HG03060 (cell line): ENCODE results near the gene POU2AF1.
"Not testable (repeated sequence)": the region's sequence is repeated elsewhere in the genome, so short reads cannot be mapped to it uniquely, and the experiment has no call there.

ENCODE experiments used
- ATAC-seq: cut with Tn5 transposase; IDR thresholded peaks from one replicate; pipeline ENCODE4 v1.9.1; 2021; ENCODE audit warnings: low read depth, moderate number of reproducible peaks; ENCODE audit not compliant: unreplicated experiment

Gene POU2AF1

DNA sequence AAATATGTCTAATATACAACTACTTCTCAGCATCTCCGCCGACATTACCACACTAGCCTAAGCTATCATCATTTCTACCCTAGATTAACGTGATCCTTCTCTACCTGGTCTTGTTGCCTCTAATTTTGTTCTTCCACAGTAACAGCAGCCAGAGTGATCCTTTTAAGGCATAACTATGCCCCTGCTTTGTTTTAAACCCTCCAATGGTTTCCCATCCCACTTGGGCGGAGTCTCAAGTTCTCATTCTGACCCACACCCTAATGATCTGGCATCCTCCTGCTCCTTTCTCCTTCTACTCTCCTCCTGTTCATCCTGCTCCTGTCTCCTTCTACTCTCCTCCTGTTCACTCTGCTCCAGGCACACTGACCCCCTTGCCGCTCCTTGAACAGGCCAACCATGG is 31.9 kb upstream of the POU2AF1 start:
- no peak for ATAC-seq

GRCh38 chr11:111409915-111410314 is 30.8 kb upstream of the POU2AF1 start:
- peak; percentile 72 for ATAC-seq

DNA sequence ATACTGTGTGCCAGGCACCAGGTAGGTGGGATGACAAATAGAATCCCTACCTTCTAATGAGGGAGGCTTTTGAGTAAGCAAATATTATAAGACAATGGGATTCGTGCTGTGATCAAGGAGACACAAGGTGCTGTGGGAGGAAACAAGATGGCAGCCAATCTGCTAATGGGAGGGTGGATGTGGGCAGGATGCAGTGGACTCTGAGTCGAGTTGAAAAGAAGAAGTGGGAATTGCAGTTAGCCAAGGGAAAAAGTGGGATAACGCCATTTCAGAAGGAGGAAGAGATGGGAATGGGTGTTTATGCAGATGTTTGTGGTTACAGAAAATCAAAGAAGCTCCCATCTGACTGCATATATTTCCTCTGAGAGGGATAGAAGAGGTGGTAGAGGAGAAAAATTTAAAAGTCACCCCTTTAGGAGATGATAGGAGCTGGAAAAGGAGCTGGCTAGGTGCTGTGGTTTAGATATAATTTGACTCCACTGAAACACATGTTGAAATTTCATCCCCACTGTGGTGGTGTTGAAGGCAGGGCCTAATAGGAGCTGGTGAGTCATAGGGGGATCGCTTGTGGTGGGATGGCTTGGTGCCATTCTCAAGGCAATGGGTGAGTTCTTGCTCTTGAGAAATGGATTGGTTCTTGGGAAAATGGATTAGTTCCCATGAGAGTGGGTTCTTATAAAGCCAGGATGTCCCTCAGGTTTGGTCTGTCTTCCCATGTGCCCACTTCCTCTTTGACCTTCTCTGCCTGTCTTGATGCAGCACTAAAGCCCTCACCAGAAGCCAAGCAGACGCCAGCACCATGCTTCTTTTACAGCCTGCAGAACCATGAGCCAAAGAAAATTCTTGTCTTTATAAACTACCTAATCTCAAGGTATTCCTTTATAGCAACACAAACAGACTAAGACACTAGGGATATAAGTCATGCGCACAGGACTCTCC is 30.0 kb upstream of the POU2AF1 start:
- ATAC-seq: no peak

DNA sequence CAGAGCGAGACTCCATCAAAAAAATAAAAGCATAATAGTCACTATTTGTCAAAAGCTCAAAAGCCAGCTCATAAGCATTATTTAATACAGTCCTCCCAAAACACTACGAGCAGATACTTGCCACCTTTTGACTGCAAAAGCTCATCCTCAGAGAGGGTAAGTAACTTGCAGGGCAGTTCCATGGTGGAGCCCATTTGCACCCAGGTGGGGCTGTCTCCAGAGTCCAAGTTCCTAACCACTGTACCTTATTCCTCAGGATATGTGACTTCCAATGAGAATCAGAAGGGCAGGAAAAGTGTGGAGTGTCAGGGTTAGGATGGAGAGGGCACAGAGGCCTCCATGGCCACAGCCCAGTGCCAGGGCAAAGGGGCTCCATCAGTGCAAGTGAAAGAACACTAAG is 28.6 kb upstream of the POU2AF1 start:
- no peak for ATAC-seq

DNA sequence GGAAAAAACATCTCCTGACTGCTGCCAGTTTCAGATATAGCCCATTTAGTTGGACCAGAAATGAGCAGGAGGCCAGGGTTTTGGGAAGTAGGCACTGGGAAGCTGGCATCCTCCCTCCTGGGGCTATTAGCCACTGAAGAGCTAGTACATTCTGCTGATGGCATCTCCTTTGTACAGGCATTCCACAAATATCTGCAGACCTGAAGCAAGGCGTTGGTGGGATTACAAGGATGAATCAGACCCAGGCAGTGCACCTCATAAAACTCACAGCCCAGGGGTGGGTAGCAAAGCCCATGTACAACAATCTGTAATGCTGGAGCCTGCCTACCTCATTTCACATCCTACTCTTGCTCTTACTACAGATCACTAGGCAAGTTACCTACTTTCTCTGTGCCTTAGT is 27.5 kb upstream of the POU2AF1 start:
- ATAC-seq: no peak

DNA sequence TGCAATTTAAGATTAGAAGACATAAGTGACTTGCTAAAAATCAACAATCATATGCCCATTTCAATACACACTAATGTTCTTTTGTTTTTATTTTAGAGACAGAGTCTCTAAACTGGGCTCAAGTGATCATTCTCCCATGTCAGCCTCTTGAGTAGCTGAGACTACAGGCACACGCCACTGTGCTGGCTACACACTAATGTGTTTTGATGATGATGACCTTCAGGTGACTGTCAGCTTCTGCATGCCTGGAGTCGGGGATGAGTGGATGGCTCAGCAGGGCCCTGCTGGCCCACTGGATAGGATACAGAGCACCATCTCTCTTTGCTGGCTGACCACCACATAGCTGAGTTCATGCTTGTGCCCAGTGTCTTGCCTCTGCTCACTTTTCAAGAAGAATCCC is 27.0 kb upstream of the POU2AF1 start:
- ATAC-seq: no peak

- ATAC-seq: no peak
These were observed 26.5 kb upstream of the POU2AF1 start for GRCh38 chr11:111405551-111405950.

GRCh38 chr11:111403051-111403726 is 24.1 kb upstream of the POU2AF1 start:
- ATAC-seq: no peak

- ATAC-seq: no peak
These were observed 23.3 kb upstream of the POU2AF1 start for GRCh38 chr11:111402411-111402810.

GRCh38 chr11:111401957-111402356 is 22.9 kb upstream of the POU2AF1 start:
- ATAC-seq: not testable (repeated sequence)

DNA sequence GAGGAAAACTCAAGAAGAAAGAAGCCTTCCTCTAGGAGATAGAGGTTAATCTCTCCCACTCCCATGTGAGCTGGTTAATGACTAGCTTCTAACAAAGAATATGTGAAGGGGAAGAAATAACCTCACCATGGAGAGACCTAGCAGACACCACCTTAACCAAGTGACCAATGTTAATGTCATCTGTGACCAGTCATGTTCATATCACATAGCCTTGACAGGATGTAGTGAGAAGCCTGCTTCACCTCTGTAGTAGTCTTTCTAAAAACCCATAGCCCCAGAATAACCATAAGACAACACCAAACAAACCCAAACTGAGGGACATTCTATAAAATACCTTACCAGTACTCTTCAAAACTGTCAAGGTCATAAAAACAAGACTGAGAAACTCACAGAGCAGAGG is 21.5 kb upstream of the POU2AF1 start:
- ATAC-seq: no peak

DNA sequence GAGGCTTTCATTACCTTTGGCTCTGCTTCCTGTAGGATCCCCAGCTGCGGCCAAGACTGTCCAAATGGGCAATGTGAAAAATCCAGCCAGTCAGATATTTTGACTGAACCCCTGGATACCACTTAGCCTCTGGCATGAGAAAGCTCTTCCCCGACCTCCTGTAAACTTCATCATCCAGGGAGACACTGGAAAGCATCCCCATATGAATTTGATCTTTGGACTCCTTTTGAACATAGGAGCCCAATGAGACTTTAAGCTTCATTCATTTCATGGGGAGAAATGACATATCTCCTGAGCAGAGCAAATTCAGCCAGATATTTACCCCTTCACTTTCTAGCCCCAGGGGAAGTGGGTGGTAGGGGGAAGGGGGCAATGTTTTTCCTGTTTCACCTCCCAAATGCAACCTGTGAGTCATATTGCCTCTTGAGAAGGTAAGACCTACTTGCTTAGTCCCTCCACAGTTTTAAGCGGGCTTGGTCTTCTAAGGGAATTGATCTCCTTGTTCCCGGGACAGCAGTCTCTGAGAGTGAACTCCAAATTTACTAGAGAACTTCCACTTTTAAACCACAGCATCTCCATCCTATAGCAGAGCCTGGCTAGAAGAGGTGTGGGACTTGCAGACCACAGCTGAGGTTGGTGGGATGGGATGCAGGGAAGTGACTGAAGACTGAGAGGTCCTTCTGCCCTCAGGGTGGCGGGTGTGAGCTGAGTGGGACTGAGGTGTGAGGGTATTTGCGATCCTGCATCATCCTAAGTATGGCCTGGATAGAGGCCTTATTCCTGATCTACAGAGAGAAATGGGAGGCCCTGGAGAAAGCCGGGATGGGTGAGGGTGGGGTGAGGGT is 20.3 kb upstream of the POU2AF1 start:
- no peak for ATAC-seq

GRCh38 chr11:111397034-111397433 is 18.0 kb upstream of the POU2AF1 start:
- ATAC-seq: no peak

DNA sequence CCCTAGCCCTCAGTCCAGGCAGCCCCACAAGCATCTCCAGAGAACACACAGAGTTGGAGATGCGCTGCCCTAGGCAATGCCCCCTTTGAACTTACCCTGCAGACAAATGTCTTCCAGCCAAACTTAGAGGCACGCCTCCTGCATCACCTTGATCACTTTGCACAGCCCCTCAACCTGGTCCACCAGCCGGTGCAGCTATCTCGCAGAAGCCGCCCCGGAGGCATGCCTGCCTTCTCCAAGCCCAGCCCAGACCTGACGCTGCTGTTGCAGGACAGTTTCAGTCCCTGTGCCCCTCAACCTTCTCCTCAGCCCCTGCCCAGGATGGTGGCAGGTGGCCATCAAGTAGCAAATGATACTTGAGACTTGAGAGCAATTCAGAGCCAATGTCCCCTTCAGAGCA is 16.7 kb upstream of the POU2AF1 start:
- ATAC-seq: no peak

- no peak for ATAC-seq
These were observed 16.0 kb upstream of the POU2AF1 start for GRCh38 chr11:111395081-111395480.

GRCh38 chr11:111394147-111394546 is 15.1 kb upstream of the POU2AF1 start:
- not testable (repeated sequence) for ATAC-seq

GRCh38 chr11:111393585-111393984 is 14.5 kb upstream of the POU2AF1 start:
- no peak for ATAC-seq

DNA sequence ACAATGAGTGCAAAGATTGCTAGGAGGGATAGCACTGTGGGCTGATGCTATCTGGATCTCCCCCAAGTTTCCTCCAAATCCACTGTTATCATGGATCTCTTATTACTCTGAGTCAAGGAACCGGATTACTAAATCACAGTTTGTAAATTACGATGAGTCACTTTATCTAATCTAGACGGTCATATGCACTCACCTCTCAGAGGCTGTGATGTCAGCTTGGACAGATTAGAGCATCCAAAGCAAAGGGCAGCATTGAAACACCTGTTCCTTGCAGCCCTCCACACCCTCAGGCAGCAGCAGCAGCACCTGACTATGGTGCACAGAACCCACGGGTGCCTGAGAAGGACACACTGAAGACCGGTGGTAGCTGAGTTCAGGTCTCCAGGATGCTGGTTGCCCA is 14.0 kb upstream of the POU2AF1 start:
- ATAC-seq: no peak

DNA sequence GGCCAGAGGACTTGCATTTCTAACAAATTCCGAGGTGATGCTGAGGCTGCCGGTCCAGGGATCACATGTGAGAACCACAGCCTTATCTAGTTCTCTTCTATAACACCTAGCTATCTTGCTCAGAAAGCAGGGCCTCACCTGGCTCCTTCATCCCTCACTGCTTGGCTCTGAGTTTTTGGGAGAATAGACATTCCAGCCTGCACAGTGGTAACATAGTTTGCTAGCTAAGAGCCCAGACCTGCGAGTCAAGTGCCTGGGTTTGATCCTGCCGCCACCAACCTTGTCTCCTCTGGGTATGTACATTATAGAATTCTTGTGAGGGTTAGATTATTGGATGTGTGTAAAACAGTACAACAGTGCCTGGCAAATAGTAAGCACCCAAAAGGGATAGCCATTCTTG is 13.5 kb upstream of the POU2AF1 start:
- ATAC-seq: no peak

DNA sequence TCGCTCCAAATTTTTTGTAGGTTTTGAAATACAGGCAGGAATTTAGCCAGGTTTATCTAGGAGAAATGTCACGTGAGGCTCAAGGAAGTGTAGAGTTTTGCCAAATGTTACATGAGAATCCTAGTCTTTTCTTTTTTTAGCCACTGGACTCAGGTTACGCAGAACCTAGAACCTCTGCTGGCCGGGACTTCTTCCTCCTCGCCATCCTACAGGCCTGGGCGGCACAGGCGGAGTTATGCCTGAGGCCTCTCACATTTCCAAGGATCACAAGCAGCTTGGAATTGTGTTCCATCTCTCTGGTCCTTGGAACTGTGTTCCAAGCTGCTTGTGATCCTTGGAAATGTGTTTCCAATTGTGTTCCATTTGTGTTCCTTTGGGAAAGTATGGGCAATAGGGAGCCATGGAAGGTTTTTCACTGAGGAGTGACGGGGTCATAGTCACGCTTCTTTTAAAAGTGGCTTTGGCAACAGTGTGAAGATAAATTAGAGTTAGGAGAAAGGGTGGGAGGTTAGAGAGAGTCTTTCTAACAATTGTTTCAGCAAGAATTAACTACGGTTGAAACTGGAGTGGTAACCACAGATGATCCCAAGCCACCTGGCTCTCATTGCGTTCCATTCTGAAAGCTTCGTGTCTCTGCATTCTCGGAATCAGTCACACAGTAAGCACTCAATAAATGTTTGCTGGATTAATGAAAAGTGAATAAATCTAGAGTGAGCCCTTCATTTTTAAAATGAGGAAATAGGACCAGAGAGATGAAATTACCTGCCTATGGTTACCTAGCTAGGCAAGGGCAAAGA is 12.5 kb upstream of the POU2AF1 start:
- ATAC-seq: no peak
